Sciatic nerve (tissue), 2 donors: ENCODE measurements around the gene VCAN. TPM values are rescaled to one million over a fixed set of nuclear protein-coding genes. Genes with fewer than 3 reads are reported as not detected.

Experiments used
- ATAC-seq: fragments of 200-7000 bp; cut with Tn5 transposase; one replicate; pipeline ENCODE4 v1.9.1; 2020; ENCODE audit warnings: mild to moderate bottlenecking, moderate library complexity
- DNase-seq: peaks from one replicate; pipeline ENCODE4 v3.0.0-alpha.2; 2020; ENCODE audit warnings: low spot score
- intact Hi-C: fragments of 100-400 bp; cut with DNase I; formaldehyde crosslinking; loops from one replicate; pipeline ENCODE4 v1.14.2; 2022
- total RNA-seq: library from RNA; stranded (reverse); fragmentation: NEBNext Ultra II Directional; extraction: Animal tissue kit (Norgen Biotek cat#: 25700); gene quantifications from one replicate; pipeline ENCODE4 v1.2.1, GENCODE V29; 2021
- donor health status: DM: no; HTN: no; CAD: no.
- donor health status: DM: no; HTN: no; CAD: no.

The VCAN gene
- total RNA-seq, 1 donor from 2014 or later, result 98.0 TPM

GRCh38 chr5:83586874-83587776, 115.6 kb downstream of the VCAN start:
- DNase-seq, result no peak
- ATAC-seq, result no peak
- intact Hi-C loops, result no loop called here

- intact Hi-C loops, result no loop called here
- no peak for DNase-seq
- no peak for ATAC-seq
Measured at GRCh38 chr5:83589786-83590185, 118.2 kb downstream of the VCAN start.

- intact Hi-C loops, result no loop called here
- ATAC-seq, result no peak
- DNase-seq, result no peak
Measured at GRCh38 chr5:83590966-83591365, 119.4 kb downstream of the VCAN start.

- ATAC-seq, result no peak
- intact Hi-C loops, result no loop called here
- no peak for DNase-seq
Measured at GRCh38 chr5:83595217-83595616, 123.7 kb downstream of the VCAN start.

DNA sequence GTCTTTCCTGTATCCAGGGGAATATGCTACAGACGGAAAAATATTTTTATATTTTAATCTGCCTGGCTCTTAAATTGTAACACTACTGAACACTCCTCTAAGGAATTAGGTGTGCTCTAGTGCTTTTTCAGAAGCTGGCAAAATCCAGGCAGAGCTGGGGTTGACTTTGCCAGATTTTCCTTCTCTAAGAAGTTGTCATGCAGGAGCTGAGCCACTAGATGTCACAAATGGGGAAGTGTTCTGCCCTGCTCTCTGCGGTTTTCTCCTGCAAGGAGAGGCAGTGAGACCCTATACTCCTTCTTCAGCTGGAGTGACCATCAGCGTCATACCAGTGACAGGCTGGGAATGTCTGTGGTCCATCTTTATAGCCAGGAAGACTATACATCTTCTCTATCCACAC, 136.6 kb downstream of the VCAN start:
- DNase-seq, result no peak

GRCh38 chr5:83614841-83615240, 143.3 kb downstream of the VCAN start:
- DNase-seq (no peak), ATAC-seq (no peak)
- intact Hi-C loops, result no loop called here

More for the DNA sequence above, 136.6 kb downstream of the VCAN start:
- peak; percentile 48 for ATAC-seq
- intact Hi-C loops, result no loop called here

GRCh38 chr5:83628360-83628759, 156.8 kb downstream of the VCAN start:
- DNase-seq, result no peak

More at GRCh38 chr5:83628360-83628759, 156.8 kb downstream of the VCAN start:
- intact Hi-C loops, result no loop called here
- no peak for ATAC-seq

Other genes starting within 250 kb of the VCAN start
- not detected for gene HAPLN1, start 249.1 kb downstream of the VCAN start, total RNA-seq